GM19395 (cell line): ENCODE measurements around the gene COX7B2.

Source experiments
- ATAC-seq: cut with Tn5 transposase; IDR thresholded peaks from one replicate; pipeline ENCODE4 v1.9.1; 2021; ENCODE audit warnings: mild to moderate bottlenecking, moderate library complexity; ENCODE audit not compliant: unreplicated experiment

COX7B2 gene

GRCh38 chr4:46730075-46730474 is 179.0 kb downstream of the COX7B2 start:
- no peak for ATAC-seq

DNA sequence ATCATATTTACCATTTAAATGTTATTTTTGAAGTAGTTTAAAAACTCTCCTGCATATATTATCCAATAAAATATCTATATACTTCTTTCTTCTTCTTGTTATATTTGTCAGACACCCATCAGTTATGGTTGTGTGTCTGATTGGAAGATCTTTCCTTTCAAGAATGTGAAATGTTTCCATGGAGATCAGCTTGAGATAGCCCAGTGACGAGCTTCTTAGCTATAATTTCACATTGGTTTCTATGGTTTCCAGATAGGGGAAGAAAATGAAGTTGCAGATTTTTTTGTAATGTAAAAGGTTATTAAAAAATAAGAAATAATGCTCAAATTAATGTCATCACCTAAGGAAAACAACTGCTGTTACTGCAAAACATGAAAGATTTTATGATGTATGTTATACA is 189.0 kb downstream of the COX7B2 start:
- ATAC-seq: no peak

- no peak for ATAC-seq
Observed at GRCh38 chr4:46717950-46718349, 191.1 kb downstream of the COX7B2 start.

- no peak for ATAC-seq
Observed at GRCh38 chr4:46715468-46715867, 193.6 kb downstream of the COX7B2 start.

DNA sequence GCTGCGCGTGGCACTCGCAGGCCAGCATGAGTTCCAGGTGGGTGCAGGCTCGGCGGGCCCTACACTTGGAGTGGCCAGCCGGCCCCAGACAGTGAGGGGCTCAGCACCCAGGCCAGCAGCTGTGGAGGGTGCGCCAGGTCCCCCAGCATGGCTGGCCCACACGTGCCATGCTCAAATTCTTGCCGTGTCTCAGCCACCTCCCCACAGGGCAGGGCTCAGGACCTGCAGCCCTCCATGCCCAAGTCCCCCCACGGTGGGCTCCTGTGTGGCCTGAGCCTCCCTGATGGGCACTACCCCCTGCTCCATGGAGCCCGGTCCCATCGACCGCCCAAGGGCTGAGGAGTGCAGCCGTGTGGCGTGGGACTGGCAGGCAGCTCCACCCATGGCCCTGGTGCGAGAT is 210.2 kb downstream of the COX7B2 start:
- no peak for ATAC-seq
